Effector CD4-positive, alpha-beta T cell (primary cell): ENCODE measurements around the gene RBPJL.

ENCODE experiments used
- DNase-seq: peaks from one replicate; pipeline ENCODE4 v3.0.0-alpha.2; 2020

Gene RBPJL

GRCh38 chr20:45318948-45319347 lies 12.3 kb downstream of the RBPJL start:
- DNase-seq, result no peak

- no peak for DNase-seq
Observed at GRCh38 chr20:45320948-45321595, 14.4 kb downstream of the RBPJL start.

- DNase-seq, result no peak
Observed at GRCh38 chr20:45322952-45323383, 16.3 kb downstream of the RBPJL start.

GRCh38 chr20:45323731-45324130 lies 17.1 kb downstream of the RBPJL start:
- DNase-seq, result no peak

- DNase-seq, result no peak
Observed at GRCh38 chr20:45325371-45325770, 18.7 kb downstream of the RBPJL start.

- no peak for DNase-seq
Observed at GRCh38 chr20:45328451-45328850, 21.8 kb downstream of the RBPJL start.

- DNase-seq, result no peak
Observed at GRCh38 chr20:45329497-45330319, 23.1 kb downstream of the RBPJL start.

GRCh38 chr20:45330476-45330875 lies 23.8 kb downstream of the RBPJL start:
- no peak for DNase-seq

- DNase-seq, result no peak
Observed at GRCh38 chr20:45336530-45337366, 30.1 kb downstream of the RBPJL start.

GRCh38 chr20:45337367-45338120 lies 30.9 kb downstream of the RBPJL start:
- no peak for DNase-seq

- DNase-seq, result no peak
Observed at GRCh38 chr20:45338121-45339030, 31.7 kb downstream of the RBPJL start.

- no peak for DNase-seq
Observed at GRCh38 chr20:45339084-45339483, 32.4 kb downstream of the RBPJL start.

- no peak for DNase-seq
Observed at GRCh38 chr20:45339799-45340198, 33.2 kb downstream of the RBPJL start.

- DNase-seq, result no peak
Observed at GRCh38 chr20:45340236-45340847, 33.7 kb downstream of the RBPJL start.

GRCh38 chr20:45340951-45341350 lies 34.3 kb downstream of the RBPJL start:
- no peak for DNase-seq

GRCh38 chr20:45341579-45341938 lies 34.9 kb downstream of the RBPJL start:
- no peak for DNase-seq

- DNase-seq, result no peak
Observed at GRCh38 chr20:45341939-45342854, 35.6 kb downstream of the RBPJL start.

GRCh38 chr20:45342855-45343531 lies 36.4 kb downstream of the RBPJL start:
- no peak for DNase-seq

GRCh38 chr20:45343532-45344167 lies 37.0 kb downstream of the RBPJL start:
- DNase-seq, result no peak
